ENCODE measurements around the gene TSC22D4.

The TSC22D4 gene

DNA sequence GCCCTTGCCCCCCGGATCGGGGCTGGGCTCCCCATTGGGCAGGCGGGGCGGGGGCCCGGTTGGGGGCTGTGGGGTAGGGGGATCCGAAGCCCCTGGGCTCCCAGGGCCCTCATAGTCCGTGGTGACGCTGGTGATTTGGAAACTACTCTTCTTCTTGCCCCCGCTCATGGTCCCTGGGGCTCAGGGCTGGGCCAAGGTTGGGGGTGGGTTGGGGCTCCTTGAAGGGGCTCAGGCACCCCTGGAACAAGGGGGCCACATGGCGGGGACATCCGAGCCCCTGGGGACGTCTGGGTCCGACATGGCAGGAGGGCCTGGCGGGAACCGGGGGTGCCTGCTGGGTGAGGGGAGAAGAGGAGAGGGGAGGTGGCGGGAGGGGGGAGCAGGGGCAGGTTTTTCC is 1.1 kb downstream of the TSC22D4 start:
- no peaks in the 10 kb centered on the region for H3K9me3 ChIP-seq (ENCODE audit: control insufficient read depth, low read length)
- no peak overlapping the region for H2AFZ ChIP-seq
- peak overlapping the region; percentile 92 for H3K4me3 ChIP-seq (ENCODE audit: low read depth, low read length)
- H3K4me2 ChIP-seq (ENCODE audit: low read length), result peak overlapping the region; percentile 79
- no peaks in the 10 kb centered on the region for H3K36me3 ChIP-seq (ENCODE audit: control insufficient read depth, insufficient read depth, low read length)
- TF ChIP-seq, protein P1, sequence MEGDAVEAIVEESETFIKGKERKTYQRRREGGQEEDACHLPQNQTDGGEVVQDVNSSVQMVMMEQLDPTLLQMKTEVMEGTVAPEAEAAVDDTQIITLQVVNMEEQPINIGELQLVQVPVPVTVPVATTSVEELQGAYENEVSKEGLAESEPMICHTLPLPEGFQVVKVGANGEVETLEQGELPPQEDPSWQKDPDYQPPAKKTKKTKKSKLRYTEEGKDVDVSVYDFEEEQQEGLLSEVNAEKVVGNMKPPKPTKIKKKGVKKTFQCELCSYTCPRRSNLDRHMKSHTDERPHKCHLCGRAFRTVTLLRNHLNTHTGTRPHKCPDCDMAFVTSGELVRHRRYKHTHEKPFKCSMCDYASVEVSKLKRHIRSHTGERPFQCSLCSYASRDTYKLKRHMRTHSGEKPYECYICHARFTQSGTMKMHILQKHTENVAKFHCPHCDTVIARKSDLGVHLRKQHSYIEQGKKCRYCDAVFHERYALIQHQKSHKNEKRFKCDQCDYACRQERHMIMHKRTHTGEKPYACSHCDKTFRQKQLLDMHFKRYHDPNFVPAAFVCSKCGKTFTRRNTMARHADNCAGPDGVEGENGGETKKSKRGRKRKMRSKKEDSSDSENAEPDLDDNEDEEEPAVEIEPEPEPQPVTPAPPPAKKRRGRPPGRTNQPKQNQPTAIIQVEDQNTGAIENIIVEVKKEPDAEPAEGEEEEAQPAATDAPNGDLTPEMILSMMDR (IDR thresholded peaks at IDR 0.05), result no peak
- H3K27ac ChIP-seq, result no peak overlapping the region
- H3K79me2 ChIP-seq, result peaks cover 2% of the 10 kb centered on the region
- no peaks in the 10 kb centered on the region for H3K27me3 ChIP-seq (ENCODE audit: control insufficient read depth, insufficient read depth, low read length)
- peak overlapping the region; percentile 89 for H3K9ac ChIP-seq
- H3K4me1 ChIP-seq, result peaks cover 10% of the 10 kb centered on the region

DNA sequence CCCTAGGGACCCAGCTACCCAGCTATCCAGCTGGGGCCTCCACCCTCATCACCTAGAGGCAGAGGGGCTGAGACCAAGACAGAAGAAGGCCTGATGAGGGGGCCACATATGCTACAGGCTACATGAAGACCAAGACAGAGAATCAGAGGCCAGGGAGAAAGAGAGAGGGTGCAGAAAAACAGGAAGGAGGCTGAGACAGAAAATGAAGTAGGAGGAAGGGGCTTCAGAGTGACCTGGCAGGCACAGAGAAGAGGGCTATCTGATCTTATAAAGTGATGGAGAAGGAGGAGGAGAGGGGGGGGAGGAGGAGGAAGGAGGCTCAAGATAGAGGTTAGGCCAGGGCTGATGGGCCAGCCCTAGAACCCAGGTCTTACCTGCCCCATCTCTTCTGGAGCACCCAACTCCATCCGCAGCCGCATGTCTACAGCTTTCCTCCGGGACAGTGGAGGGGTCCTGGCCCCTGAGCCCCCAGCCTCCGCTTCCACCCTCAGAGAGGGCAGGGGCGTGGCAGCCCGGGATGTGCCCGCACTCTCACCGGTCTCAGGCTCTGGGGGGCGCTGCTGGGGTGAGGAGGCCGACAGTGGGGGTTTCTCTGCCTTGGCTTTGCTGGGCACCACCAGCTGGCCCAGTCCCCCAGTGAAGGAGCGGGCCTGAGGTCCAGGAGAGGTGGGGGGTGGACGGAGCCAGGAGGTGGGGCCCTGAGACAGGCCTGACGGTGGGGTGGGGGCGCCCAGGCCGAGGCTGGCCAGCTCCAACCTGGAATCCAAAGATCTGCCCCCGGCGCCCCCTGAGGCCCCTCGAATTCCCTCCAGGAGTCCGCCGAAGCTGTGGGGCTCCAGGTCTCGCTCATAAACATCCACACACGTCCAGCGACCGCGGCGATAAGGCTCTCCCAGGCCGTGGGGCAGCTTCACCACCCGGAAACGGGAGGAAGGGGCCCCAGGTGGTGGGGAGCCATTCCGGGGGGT is 1.8 kb downstream of the TSC22D4 start:
- Histone ChIP-seq H3K4me3 (ENCODE audit: low read depth, low read length) (peak overlapping the region; percentile 92), H3K36me3 (ENCODE audit: control insufficient read depth, insufficient read depth, low read length) (no peaks in the 10 kb centered on the region), H3K4me2 (ENCODE audit: low read length) (peak overlapping the region; percentile 79), H3K9ac (peak overlapping the region; percentile 89), H3K27ac (no peak overlapping the region), H3K4me1 (peaks cover 7% of the 10 kb centered on the region), H3K27me3 (ENCODE audit: control insufficient read depth, insufficient read depth, low read length) (no peaks in the 10 kb centered on the region), H3K79me2 (peaks cover 2% of the 10 kb centered on the region), H3K9me3 (ENCODE audit: control insufficient read depth, low read length) (no peaks in the 10 kb centered on the region), H2AFZ (no peak overlapping the region)
- TF ChIP-seq, protein P1 (IDR thresholded peaks at IDR 0.05), result no peak

DNA sequence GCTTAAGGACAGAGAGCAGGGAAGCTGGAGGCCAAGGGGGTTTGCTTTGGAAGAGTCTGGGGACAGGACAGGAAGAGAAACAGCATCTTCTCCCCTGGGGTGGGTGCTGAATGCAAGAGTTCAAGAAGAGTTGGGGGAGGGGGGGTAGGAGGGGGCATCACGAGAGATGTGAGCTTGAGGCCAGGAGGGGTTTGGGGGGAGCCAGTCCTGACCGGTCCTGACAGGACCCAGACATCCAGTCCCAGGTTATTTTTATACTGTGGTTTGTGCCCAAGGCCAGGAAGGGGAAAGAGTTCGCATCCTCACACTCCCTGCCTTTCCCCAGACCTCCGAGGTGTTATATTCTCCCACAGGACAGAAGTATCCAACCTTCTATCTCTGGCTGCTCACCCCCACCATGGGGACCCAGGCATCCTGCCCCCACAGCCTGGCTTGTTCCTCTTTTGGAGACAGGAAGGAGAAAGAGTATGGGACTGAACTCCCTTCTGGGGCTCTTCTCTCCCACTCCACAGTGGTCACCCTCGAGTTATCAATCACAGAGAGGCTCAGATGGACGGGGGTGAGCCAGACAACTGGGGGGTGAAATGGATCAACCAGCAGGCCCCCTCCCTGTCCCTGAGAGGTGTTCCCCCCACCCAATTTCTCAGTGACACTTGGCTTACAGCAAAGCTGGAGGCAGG is 2.8 kb downstream of the TSC22D4 start:
- no peak overlapping the region for H3K4me3 ChIP-seq (ENCODE audit: low read depth, low read length)
- no peaks in the 10 kb centered on the region for H3K36me3 ChIP-seq (ENCODE audit: control insufficient read depth, insufficient read depth, low read length)
- TF ChIP-seq, protein P1 (IDR thresholded peaks at IDR 0.05), result no peak
- H3K9me3 ChIP-seq (ENCODE audit: control insufficient read depth, low read length), result no peaks in the 10 kb centered on the region
- H3K4me1 ChIP-seq, result peaks cover 7% of the 10 kb centered on the region
- no peak overlapping the region for H3K27ac ChIP-seq
- no peak overlapping the region for H3K4me2 ChIP-seq (ENCODE audit: low read length)
- no peaks in the 10 kb centered on the region for H3K27me3 ChIP-seq (ENCODE audit: control insufficient read depth, insufficient read depth, low read length)
- no peak overlapping the region for H2AFZ ChIP-seq
- peaks cover 2% of the 10 kb centered on the region for H3K79me2 ChIP-seq
- no peak overlapping the region for H3K9ac ChIP-seq

DNA sequence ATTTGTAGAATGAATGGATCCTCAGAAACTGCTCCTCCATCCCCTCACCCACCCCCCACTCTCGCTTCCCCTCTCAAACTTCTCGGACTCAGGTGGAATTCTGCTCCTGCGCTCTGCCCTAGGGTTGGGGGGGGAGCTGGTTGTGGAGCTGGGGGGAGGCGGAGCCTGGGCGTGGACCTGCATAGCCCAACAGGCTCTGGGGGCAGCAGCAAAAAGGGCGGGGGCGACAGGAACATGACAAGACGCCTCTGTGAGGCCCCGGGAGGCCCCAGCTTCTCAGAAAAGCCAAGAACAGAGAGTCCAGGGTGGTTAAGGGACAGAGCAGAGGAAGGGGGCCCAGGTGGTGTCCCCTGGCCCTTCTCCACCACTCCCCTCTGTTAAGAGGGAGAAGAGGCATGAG is 3.5 kb downstream of the TSC22D4 start:
- H3K4me2 ChIP-seq (ENCODE audit: low read length), result no peak overlapping the region
- no peaks in the 10 kb centered on the region for H3K36me3 ChIP-seq (ENCODE audit: control insufficient read depth, insufficient read depth, low read length)
- no peak overlapping the region for H2AFZ ChIP-seq
- no peaks in the 10 kb centered on the region for H3K9me3 ChIP-seq (ENCODE audit: control insufficient read depth, low read length)
- H3K4me3 ChIP-seq (ENCODE audit: low read depth, low read length), result no peak overlapping the region
- H3K27ac ChIP-seq, result no peak overlapping the region
- TF ChIP-seq, protein P1 (IDR thresholded peaks at IDR 0.05), result no peak
- H3K79me2 ChIP-seq, result peaks cover 2% of the 10 kb centered on the region
- H3K4me1 ChIP-seq, result peaks cover 7% of the 10 kb centered on the region
- no peak overlapping the region for H3K9ac ChIP-seq
- no peaks in the 10 kb centered on the region for H3K27me3 ChIP-seq (ENCODE audit: control insufficient read depth, insufficient read depth, low read length)

Data from parathyroid adenoma (tissue), 2 donors.